Measurements from ENCODE around the gene TMEM203.

Gene TMEM203

GRCh38 chr9:137181680-137182079 lies 23.8 kb downstream of the TMEM203 start:
- CTCF ChIA-PET = interaction anchor here (1.1 to 2.6 kb wide), 3 partner anchors 17 to 55 kb away, joined by 3 to 7 read pairs (median 6); partner anchors contain the start of gene TPRN
- POLR2A ChIA-PET = no interaction called here
- no peak for DNase-seq (ENCODE audit: extremely low spot score)
- no peak for TF ChIP-seq CTCF (IDR thresholded peaks at IDR 0.05; ENCODE audit: control extremely low read depth, extremely low read depth, low read depth, missing control alignments)

- TF ChIP-seq CTCF (IDR thresholded peaks at IDR 0.05; ENCODE audit: control extremely low read depth, extremely low read depth, low read depth, missing control alignments) = no peak
- DNase-seq (ENCODE audit: extremely low spot score) = no peak
- CTCF ChIA-PET = interaction anchor here (1.3 to 2.6 kb wide), 3 partner anchors 18 to 56 kb away, joined by 3 to 7 read pairs (median 6); no protein-coding TSS in a partner anchor
- POLR2A ChIA-PET = interaction anchor here (0.7 kb wide), 1 partner anchor 29 kb away, joined by 3 read pairs; no protein-coding TSS in a partner anchor
These were observed 25.0 kb downstream of the TMEM203 start for GRCh38 chr9:137180491-137180890.

DNA sequence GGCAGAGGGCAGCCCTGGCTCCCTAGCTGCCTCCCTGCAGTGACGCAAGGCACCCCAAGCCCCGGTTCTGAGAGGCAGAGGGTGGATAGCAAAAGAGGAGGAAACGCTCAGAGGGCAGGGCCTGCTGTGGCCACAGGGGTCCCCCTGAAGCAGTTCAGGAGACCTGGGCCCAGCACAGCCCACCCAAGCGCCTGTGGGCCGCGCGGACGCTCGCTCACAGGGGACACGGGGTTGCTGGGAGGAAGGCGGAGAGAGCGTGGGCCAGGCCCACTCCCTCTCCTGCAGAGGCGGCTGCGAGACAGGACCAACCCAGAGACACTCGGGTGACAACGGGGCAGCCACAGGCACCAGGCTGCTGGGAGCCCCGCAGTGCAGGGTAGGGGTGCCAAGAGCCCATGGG lies 25.7 kb downstream of the TMEM203 start:
- DNase-seq (ENCODE audit: extremely low spot score) = no peak
- ChIA-PET CTCF (interaction anchor here (1.3 to 1.9 kb wide), 2 partner anchors 19 to 57 kb away, joined by 3 to 6 read pairs; no protein-coding TSS in a partner anchor), POLR2A (interaction anchor here (0.7 kb wide), 1 partner anchor 29 kb away, joined by 3 read pairs; no protein-coding TSS in a partner anchor)
- no peak for TF ChIP-seq CTCF (IDR thresholded peaks at IDR 0.05; ENCODE audit: control extremely low read depth, extremely low read depth, low read depth, missing control alignments)

GRCh38 chr9:137178939-137179630 lies 26.4 kb downstream of the TMEM203 start:
- CTCF ChIA-PET = interaction anchor here (1.3 kb wide), 1 partner anchor 57 kb away, joined by 3 read pairs; no protein-coding TSS in a partner anchor
- POLR2A ChIA-PET = no interaction called here

GRCh38 chr9:137178201-137178938 lies 27.1 kb downstream of the TMEM203 start:
- CTCF ChIA-PET = interaction anchor here (1.7 kb wide), 1 partner anchor 10 kb away, joined by 5 read pairs; the partner anchor contains the start of genes ANAPC2 and SSNA1
- TF ChIP-seq CTCF (IDR thresholded peaks at IDR 0.05; ENCODE audit: control extremely low read depth, extremely low read depth, low read depth, missing control alignments) = no peak
- no peak for DNase-seq (ENCODE audit: extremely low spot score)

More at GRCh38 chr9:137178939-137179630, 26.4 kb downstream of the TMEM203 start:
- DNase-seq (ENCODE audit: extremely low spot score) = no peak
- no peak for TF ChIP-seq CTCF (IDR thresholded peaks at IDR 0.05; ENCODE audit: control extremely low read depth, extremely low read depth, low read depth, missing control alignments)

More at GRCh38 chr9:137178201-137178938, 27.1 kb downstream of the TMEM203 start:
- POLR2A ChIA-PET = no interaction called here
